T-helper 2 cell treated with Interferon-gamma antibody and Interleukin-4, amounts not matched to agents 5 μg/mL and 100 μg/mL, for 36 hours (primary cell): ENCODE measurements around the gene LIN52.
"Not testable (repeated sequence)": the region's sequence is repeated elsewhere in the genome, so short reads cannot be mapped to it uniquely, and the experiment has no call there.

Experiments
- DNase-seq: peaks from one replicate; pipeline ENCODE4 v3.0.0; 2021; ENCODE audit warnings: low spot score
- H3K27ac Mint-ChIP-seq: one replicate; pipeline ENCODE4 v1.8.0; 2021; ENCODE audit warnings: mild to moderate bottlenecking, mixed read lengths
- H3K27me3 Mint-ChIP-seq: one replicate; pipeline ENCODE4 v1.8.0; 2021; ENCODE audit warnings: low read depth, mixed read lengths
- H3K36me3 Mint-ChIP-seq: one replicate; pipeline ENCODE4 v1.8.0; 2021; ENCODE audit warnings: low read depth, mixed read lengths
- H3K4me1 Mint-ChIP-seq: one replicate; pipeline ENCODE4 v1.8.0; 2021; ENCODE audit warnings: low read depth, mixed read lengths
- H3K4me3 Mint-ChIP-seq: one replicate; pipeline ENCODE4 v1.8.0; 2022; ENCODE audit warnings: mild to moderate bottlenecking, moderate library complexity, mixed read lengths
- H3K9me3 Mint-ChIP-seq: one replicate; pipeline ENCODE4 v1.8.0; 2021; ENCODE audit warnings: mixed read lengths

Gene LIN52

DNA sequence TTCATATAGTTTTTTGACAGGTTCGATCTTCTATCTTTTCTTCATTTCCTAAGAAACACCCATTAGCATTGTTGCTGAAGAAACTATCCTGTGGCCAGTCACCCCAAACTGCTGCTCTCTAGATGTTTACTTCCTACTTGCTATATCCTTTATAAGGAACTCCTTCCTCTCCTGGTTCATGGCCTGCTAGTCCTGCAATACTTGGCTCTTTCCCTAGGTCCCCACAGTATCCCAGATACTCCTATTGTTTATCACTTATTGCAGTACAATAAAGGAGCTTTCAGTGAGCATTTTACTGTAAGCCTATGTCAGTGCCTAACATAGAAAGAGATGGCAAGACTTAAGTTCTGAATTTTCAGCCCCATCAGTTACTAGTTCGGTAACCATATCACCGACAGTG, 3.3 kb upstream of the LIN52 start:
- Mint-ChIP-seq H3K4me3 (no peak overlapping the region), H3K9me3 (no peaks in the 10 kb centered on the region), H3K27ac (no peak overlapping the region), H3K27me3 (no peaks in the 10 kb centered on the region), H3K4me1 (peaks cover 25% of the 10 kb centered on the region), H3K36me3 (no peaks in the 10 kb centered on the region)
- DNase-seq: no peak

DNA sequence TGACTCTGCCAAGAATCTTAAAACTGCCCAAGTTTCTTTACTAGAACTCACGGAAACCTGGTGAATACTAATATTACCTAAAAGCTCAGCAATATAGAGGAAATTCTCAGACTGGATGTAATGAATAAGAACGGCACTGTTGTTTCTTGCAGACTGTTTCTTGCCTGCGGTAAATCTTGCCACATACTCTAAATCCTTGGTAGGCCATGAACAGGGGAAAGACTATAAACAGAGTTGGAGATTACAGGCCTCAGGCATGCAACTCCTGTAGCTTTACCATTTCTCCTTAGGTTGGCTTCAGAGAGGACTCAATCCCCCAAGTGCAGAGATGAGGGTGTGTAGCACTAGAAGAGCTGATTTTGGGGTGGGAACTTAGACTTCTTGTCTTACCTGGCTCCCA, 1.6 kb upstream of the LIN52 start:
- Mint-ChIP-seq H3K36me3 (peaks cover 4% of the 10 kb centered on the region), H3K9me3 (no peaks in the 10 kb centered on the region), H3K27ac (no peak overlapping the region), H3K4me3 (peak overlapping the region; percentile 93), H3K27me3 (no peaks in the 10 kb centered on the region), H3K4me1 (peaks cover 29% of the 10 kb centered on the region)
- DNase-seq: no peak

DNA sequence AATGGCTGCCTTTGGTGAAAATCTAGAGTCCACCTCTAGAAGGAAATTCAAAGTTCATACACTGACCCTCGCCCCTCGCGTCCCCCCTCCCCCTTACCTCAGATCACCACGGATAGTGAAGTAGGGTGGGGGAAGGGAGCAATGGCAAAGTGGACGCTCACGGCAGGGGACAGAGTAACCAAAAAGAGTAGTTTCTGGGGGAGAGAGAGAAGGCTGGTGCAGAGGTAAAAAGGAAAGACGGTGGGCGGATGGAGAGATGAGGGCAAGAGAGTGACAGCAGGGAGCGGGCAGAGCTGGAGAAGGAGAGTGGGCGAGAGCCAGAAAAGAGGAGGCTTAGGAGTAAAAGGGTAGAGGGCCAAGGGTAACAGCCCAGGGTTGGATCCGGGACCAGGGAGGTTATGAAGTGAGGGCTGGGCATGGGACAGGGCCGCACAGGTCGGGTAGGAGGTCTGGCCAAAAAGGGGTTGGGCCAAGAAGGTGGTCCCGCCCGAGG, 926 bp upstream of the LIN52 start:
- H3K36me3 Mint-ChIP-seq: peaks cover 6% of the 10 kb centered on the region
- H3K9me3 Mint-ChIP-seq: no peaks in the 10 kb centered on the region

GRCh38 chr14:74085047-74085637, 386 bp downstream of the LIN52 start:
- no peaks in the 10 kb centered on the region for H3K27me3 Mint-ChIP-seq
- peak overlapping the region; percentile 93 for H3K4me3 Mint-ChIP-seq
- H3K27ac Mint-ChIP-seq: peak overlapping the region; percentile 93
- H3K9me3 Mint-ChIP-seq: peaks cover 3% of the 10 kb centered on the region
- peak; percentile 53 for DNase-seq
- H3K36me3 Mint-ChIP-seq: peaks cover 13% of the 10 kb centered on the region
- H3K4me1 Mint-ChIP-seq: peaks cover 36% of the 10 kb centered on the region

More for the DNA sequence above, 926 bp upstream of the LIN52 start:
- Mint-ChIP-seq H3K27me3 (no peaks in the 10 kb centered on the region), H3K4me3 (peak overlapping the region; percentile 93), H3K27ac (peak overlapping the region; percentile 93), H3K4me1 (peaks cover 33% of the 10 kb centered on the region)
- no peak for DNase-seq

- Mint-ChIP-seq H3K4me3 (peak overlapping the region; percentile 93), H3K27me3 (no peaks in the 10 kb centered on the region), H3K4me1 (peaks cover 36% of the 10 kb centered on the region), H3K9me3 (peaks cover 3% of the 10 kb centered on the region), H3K36me3 (peaks cover 16% of the 10 kb centered on the region), H3K27ac (peak overlapping the region; percentile 93)
- DNase-seq: no peak
Measured at GRCh38 chr14:74085828-74086227, 1.1 kb downstream of the LIN52 start.

GRCh38 chr14:74089251-74090020, 4.7 kb downstream of the LIN52 start:
- Mint-ChIP-seq H3K27ac (no peak overlapping the region), H3K4me3 (no peak overlapping the region), H3K9me3 (peaks cover 3% of the 10 kb centered on the region), H3K36me3 (peaks cover 19% of the 10 kb centered on the region), H3K4me1 (peaks cover 22% of the 10 kb centered on the region), H3K27me3 (no peaks in the 10 kb centered on the region)
- no peak for DNase-seq

GRCh38 chr14:74105381-74105780, 20.6 kb downstream of the LIN52 start:
- H3K36me3 Mint-ChIP-seq: peaks cover 26% of the 10 kb centered on the region
- DNase-seq: no peak
- H3K27me3 Mint-ChIP-seq: no peaks in the 10 kb centered on the region
- no peaks in the 10 kb centered on the region for H3K4me1 Mint-ChIP-seq
- no peak overlapping the region for H3K27ac Mint-ChIP-seq
- H3K9me3 Mint-ChIP-seq: no peaks in the 10 kb centered on the region
- H3K4me3 Mint-ChIP-seq: no peak overlapping the region

- no peak for DNase-seq
- peaks cover 2% of the 10 kb centered on the region for H3K4me1 Mint-ChIP-seq
Measured at GRCh38 chr14:74109369-74109768, 24.6 kb downstream of the LIN52 start.

DNA sequence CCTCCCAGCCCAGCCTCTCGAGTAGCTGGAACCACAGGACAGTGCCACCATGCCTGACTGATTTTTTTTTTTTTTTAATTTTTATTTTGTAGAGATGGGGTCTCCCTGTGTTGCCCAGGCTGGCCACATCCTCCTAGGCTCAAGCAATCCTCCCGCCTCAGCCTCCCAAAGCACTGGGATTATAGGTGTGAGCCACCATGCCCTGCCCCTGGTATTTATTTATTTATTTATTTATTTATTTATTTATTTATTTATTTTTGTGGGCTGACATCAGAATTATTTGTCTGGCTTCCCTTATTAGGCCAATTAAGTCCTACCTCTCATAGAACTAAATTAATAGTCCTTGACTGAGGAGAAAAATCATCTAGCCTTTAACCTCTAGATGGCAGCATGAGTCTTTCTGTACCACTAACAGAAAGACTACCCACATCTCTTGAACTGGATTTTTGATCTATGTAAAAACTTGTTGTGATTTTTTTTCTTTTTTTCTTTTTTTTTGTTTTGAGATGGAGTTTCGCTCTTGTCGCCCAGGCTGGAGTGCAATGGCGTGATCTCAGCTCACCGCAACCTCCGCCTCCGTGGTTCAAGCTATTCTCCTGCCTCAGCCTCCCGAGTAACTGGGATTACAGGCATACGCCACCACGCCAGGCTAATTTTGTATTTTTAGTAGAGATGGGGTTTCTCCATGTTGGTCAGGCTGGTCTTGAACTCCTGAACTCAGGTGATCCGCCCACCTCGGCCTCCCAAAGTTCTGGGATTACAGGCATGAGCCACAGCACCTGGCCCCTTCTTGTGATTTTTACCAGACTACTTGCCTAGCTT, 26.9 kb downstream of the LIN52 start:
- H3K27me3 Mint-ChIP-seq, DNase-seq, H3K4me3 Mint-ChIP-seq, H3K4me1 Mint-ChIP-seq, H3K27ac Mint-ChIP-seq, H3K9me3 Mint-ChIP-seq: not testable (repeated sequence)
- peaks cover 11% of the 10 kb centered on the region for H3K36me3 Mint-ChIP-seq

More at GRCh38 chr14:74109369-74109768, 24.6 kb downstream of the LIN52 start:
- H3K9me3 Mint-ChIP-seq: no peaks in the 10 kb centered on the region
- H3K36me3 Mint-ChIP-seq: peaks cover 14% of the 10 kb centered on the region
- H3K4me3 Mint-ChIP-seq: no peak overlapping the region
- H3K27ac Mint-ChIP-seq: no peak overlapping the region
- H3K27me3 Mint-ChIP-seq: no peaks in the 10 kb centered on the region

- not testable (repeated sequence) for H3K4me1 Mint-ChIP-seq, H3K4me3 Mint-ChIP-seq, H3K27me3 Mint-ChIP-seq, H3K9me3 Mint-ChIP-seq, DNase-seq, H3K27ac Mint-ChIP-seq
- H3K36me3 Mint-ChIP-seq: peaks cover 15% of the 10 kb centered on the region
Measured at GRCh38 chr14:74125487-74125886, 40.7 kb downstream of the LIN52 start.

DNA sequence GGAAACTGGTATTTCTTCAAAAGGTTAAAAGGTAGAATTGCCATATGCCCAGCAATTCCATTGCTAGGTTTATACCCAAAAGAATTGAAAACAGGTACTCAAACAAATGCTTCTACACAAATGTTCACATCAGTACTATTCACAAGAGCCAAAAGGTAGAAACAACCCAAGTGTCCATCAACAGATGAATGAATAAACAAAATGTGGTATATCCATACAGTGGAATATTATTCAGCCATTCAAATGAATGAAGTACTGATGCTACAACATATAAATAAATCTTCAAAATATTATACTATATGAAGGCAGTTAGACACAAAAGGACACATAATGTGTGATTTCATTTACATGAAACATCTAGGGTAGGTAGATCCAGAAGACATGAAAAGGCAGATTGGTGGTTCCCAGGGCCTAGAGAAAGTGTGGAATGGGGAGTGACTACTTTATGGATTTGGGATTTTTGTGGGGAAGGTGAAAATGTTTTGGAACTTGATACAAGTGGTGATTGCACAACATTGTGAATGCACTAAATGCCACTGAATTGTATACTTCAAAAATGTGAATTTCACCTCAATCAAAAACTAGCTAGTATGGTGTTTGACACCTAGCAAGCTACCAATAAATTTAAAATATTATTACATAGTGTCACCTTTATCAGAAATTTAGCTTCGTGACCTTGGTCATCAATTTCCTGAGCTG, 41.7 kb downstream of the LIN52 start:
- Mint-ChIP-seq H3K4me1 (no peaks in the 10 kb centered on the region), H3K36me3 (peaks cover 11% of the 10 kb centered on the region), H3K9me3 (no peaks in the 10 kb centered on the region)

DNA sequence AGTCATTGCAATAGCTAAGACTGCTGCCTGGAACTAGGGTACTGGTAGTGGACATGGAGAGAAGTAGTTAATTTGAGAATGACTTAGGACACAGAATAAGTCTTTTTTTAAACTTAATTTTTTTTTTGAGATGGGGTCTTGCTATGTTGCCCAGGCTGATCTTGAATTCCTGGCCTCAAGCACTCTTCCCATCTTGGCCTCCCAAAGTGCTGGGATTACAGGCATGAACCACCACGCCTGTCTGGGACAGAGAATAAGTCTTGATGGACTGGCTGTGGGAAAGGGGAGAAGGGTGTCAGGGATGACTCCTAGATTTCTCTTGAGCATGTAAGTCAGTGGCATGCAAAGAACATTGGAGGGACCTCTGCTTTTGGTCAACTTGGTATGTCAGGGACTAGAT, 42.9 kb downstream of the LIN52 start:
- Mint-ChIP-seq H3K27ac (no peak overlapping the region), H3K27me3 (no peaks in the 10 kb centered on the region), H3K4me3 (no peak overlapping the region), H3K4me1 (no peaks in the 10 kb centered on the region), H3K36me3 (peaks cover 11% of the 10 kb centered on the region), H3K9me3 (no peaks in the 10 kb centered on the region)
- no peak for DNase-seq

More for the DNA sequence above, 41.7 kb downstream of the LIN52 start:
- DNase-seq: no peak
- Mint-ChIP-seq H3K27ac (no peak overlapping the region), H3K4me3 (no peak overlapping the region), H3K27me3 (no peaks in the 10 kb centered on the region)

- no peaks in the 10 kb centered on the region for H3K27me3 Mint-ChIP-seq
- DNase-seq: no peak
- H3K4me3 Mint-ChIP-seq: no peak overlapping the region
- H3K9me3 Mint-ChIP-seq: no peaks in the 10 kb centered on the region
- no peaks in the 10 kb centered on the region for H3K36me3 Mint-ChIP-seq
- peaks cover 19% of the 10 kb centered on the region for H3K4me1 Mint-ChIP-seq
- peak overlapping the region; percentile 5 for H3K27ac Mint-ChIP-seq
Measured at GRCh38 chr14:74133833-74134481, 49.2 kb downstream of the LIN52 start.
